K562 (cell line): ENCODE results near the gene MEIKIN. TPM values are rescaled to one million over a fixed set of nuclear protein-coding genes. Genes with fewer than 3 reads are reported as not detected.

Experiments
- ATAC-seq: fragments of 200-7000 bp; cut with Tn5 transposase; 3 replicates; pipeline ENCODE4 v1.9.1; 2020; ENCODE audit warnings: moderate library complexity
- BruUV-seq: library from RNA; stranded (reverse); fragments of 400-500 nt; replicated peaks from 2 replicates; lab custom pipeline; 2021; lab: Mats Ljungman, UMichigan
- CTCF ChIA-PET: fragments of 300-600 bp; formaldehyde crosslinking; extraction: SDS; loops from one replicate; lab custom pipeline; 2021; ENCODE audit warnings: low intra/inter-chr PET ratio; lab: Yijun Ruan, JAX
- POLR2A ChIA-PET: fragments of 300-600, 350-650 bp; sonication (Branson Sonifier 250); formaldehyde crosslinking; extraction: SDS; loops from one replicate; lab custom pipeline; 2021; ENCODE audit warnings: antibody characterized with exemption, inconsistent platforms; lab: Yijun Ruan, JAX
- DNase-seq, 4 experiments: peaks; one replicate each; pipeline versions ENCODE4 v3.0.0 to v3.0.0-alpha.2; 2011 to 2018; ENCODE audit warnings: low spot score in 3 of 4, mixed read lengths in 3 of 4; ENCODE audit errors: extremely low read depth in 1 of 4
- FAIRE-seq: peaks from 2 replicates; lab custom pipeline; 2011; peaks lifted over from hg19 to GRCh38; lab: Jason Lieb, UNC
- H2AFZ ChIP-seq: 2 replicates; pipeline ENCODE4 v1.6.0; 2011; ENCODE audit warnings: low read depth, low read length, control low read depth, inconsistent platforms
- H3K27ac ChIP-seq: fragments of 200-600 bp; 3 replicates; pipeline ENCODE4 v1.8.0; 2011; ENCODE audit warnings: low read depth, mild to moderate bottlenecking, control low read depth, inconsistent platforms, low read length, moderate library complexity, mixed read lengths; ENCODE audit errors: extremely low read depth
- H3K27me3 ChIP-seq, 2 experiments: fragments of 300-600 bp in 1 of 2; 2 replicates in 1 of 2; 3 replicates in 1 of 2; pipeline versions ENCODE4 v1.6.0 to v1.8.0; 2011; ENCODE audit warnings: inconsistent platforms in 2 of 2, low read length in 2 of 2, mild to moderate bottlenecking in 1 of 2, mixed read lengths in 1 of 2, moderate library complexity in 1 of 2; ENCODE audit not compliant: control insufficient read depth in 2 of 2, insufficient read depth in 2 of 2
- H3K36me3 ChIP-seq: fragments of 300-600 bp; 3 replicates; pipeline ENCODE4 v1.8.0; 2011; ENCODE audit warnings: mild to moderate bottlenecking, low read length, inconsistent platforms; ENCODE audit not compliant: control insufficient read depth, insufficient read depth
- H3K4me1 ChIP-seq, 2 experiments: fragments of 200-600 bp in 1 of 2; replicated peaks in 1 of 2; 2 replicates in 1 of 2; 3 replicates in 1 of 2; pipeline versions ENCODE4 v1.5.1 to v1.8.0; 2011; ENCODE audit warnings: inconsistent platforms in 2 of 2, low read length in 2 of 2, mild to moderate bottlenecking in 1 of 2, mixed read lengths in 1 of 2, moderate library complexity in 1 of 2; ENCODE audit not compliant: control insufficient read depth in 2 of 2, insufficient read depth in 2 of 2
- H3K4me2 ChIP-seq: 2 replicates; pipeline ENCODE4 v1.6.1; 2011; ENCODE audit warnings: low read length, control low read depth, inconsistent platforms, mixed read lengths; ENCODE audit not compliant: insufficient read depth
- H3K4me3 ChIP-seq: fragments of 200-600 bp; sonication (generic), shearing (Covaris generic); 2 replicates; pipeline ENCODE4 v1.5.1; 2016; ENCODE audit warnings: control low read depth, inconsistent platforms
- H3K79me2 ChIP-seq: fragments of 200-600 bp; 3 replicates; pipeline ENCODE4 v1.8.0; 2011; ENCODE audit warnings: low read length, inconsistent platforms; ENCODE audit not compliant: control insufficient read depth, insufficient read depth
- H3K9ac ChIP-seq, 2 experiments: 2 replicates each; pipeline versions ENCODE4 v1.6.0 to v1.6.1; 2011; ENCODE audit warnings: low read depth in 2 of 2, low read length in 2 of 2, control low read depth in 1 of 2, inconsistent platforms in 1 of 2, mild to moderate bottlenecking in 1 of 2, mixed read lengths in 1 of 2; ENCODE audit not compliant: insufficient read depth in 1 of 2
- H3K9me1 ChIP-seq: one replicate; pipeline ENCODE4 v1.6.0; 2011; ENCODE audit warnings: inconsistent platforms, mild to moderate bottlenecking, low read length, moderate library complexity; ENCODE audit not compliant: control insufficient read depth, insufficient read depth
- H3K9me3 ChIP-seq: replicated peaks from 2 replicates; pipeline ENCODE4 v1.5.1; 2011; ENCODE audit warnings: low read depth, low read length, inconsistent platforms; ENCODE audit not compliant: control insufficient read depth, insufficient read depth
- H4K20me1 ChIP-seq: replicated peaks from 2 replicates; pipeline ENCODE4 v1.6.1; 2011; ENCODE audit warnings: low read length, inconsistent platforms, mixed read lengths; ENCODE audit not compliant: control insufficient read depth, insufficient read depth
- JUND ChIP-seq, 2 experiments: IDR thresholded peaks; 2 replicates in 1 of 2; 3 replicates in 1 of 2; pipeline ENCODE4 v1.6.1; 2011; ENCODE audit warnings: borderline replicate concordance in 2 of 2, low read depth in 2 of 2, low read length in 2 of 2, improper control_type of control experiment in 1 of 2, missing biosample characterization in 1 of 2, missing genetic modification characterization in 1 of 2, missing genetic modification reagents in 1 of 2
- NCOA2 ChIP-seq, 2 experiments: fragments of 450-650 bp; IDR thresholded peaks; 2 replicates each; pipeline ENCODE4 v1.6.1; 2018; ENCODE audit warnings: mild to moderate bottlenecking in 2 of 2, moderate library complexity in 1 of 2; ENCODE audit not compliant: partially characterized antibody in 2 of 2
- ZNF445 ChIP-seq: fragments of 250-450 bp; sonication (Bioruptor Pico); IDR thresholded peaks from 2 replicates; pipeline ENCODE4 v1.4.0; 2020; ENCODE audit warnings: low read depth, mild to moderate bottlenecking, moderate library complexity
- ZNF717 ChIP-seq: fragments of 250-450 bp; sonication (Bioruptor Pico); IDR thresholded peaks from 2 replicates; pipeline ENCODE4 v1.5.0; 2021
- WGBS: fragments of 100-300 bp; shearing (Covaris generic); methylation state at CpG from one replicate; pipeline ENCODE4 v1.1.6; 2016; ENCODE audit warnings: low coverage, mixed read lengths; ENCODE audit not compliant: insufficient coverage; ENCODE audit errors: missing lambda C conversion rate; 5-methylcytosine and 5-hydroxymethylcytosine counted together
- in situ Hi-C: fragments of 300-500 bp; cut with MboI; formaldehyde crosslinking; loops from 4 replicates; pipeline ENCODE4 v1.15.0; 2018; ENCODE audit warnings: inconsistent platforms, mixed read lengths
- intact Hi-C: fragments of 100-400 bp; cut with micrococcal nuclease; formaldehyde crosslinking; loops from 2 replicates; pipeline ENCODE4 v1.14.2; 2022
- polyA plus RNA-seq, 8 experiments: library from polyadenylated mRNA; depleted of rRNA in 4 of 8; stranded (reverse) in 5 of 8; unstranded in 3 of 8; fragments of >200 nt; fragmentation: Nextera tagmentation in 2 of 8; fragmentation: Illumina TruSeq in 1 of 8; extraction: Ambion mirVana in 2 of 8; extraction: Trizol in 1 of 8; gene quantifications; 2 replicates each; pipeline versions ENCODE4 v1.2.1 to v1.2.3, GENCODE V29; 2011 to 2014; ENCODE audit warnings: inconsistent platforms in 1 of 8, missing spikeins in 1 of 8
- total RNA-seq, 7 experiments: library from RNA; depleted of rRNA in 6 of 7; stranded (reverse); fragments of >200 nt in 6 of 7; fragmentation: Illumina TruSeq in 2 of 7; extraction: Trizol in 2 of 7; gene quantifications; 2 replicates each; pipeline versions ENCODE4 v1.2.1 to v1.2.3, GENCODE V29; 2011 to 2021; ENCODE audit warnings: low replicate concordance in 1 of 7
- TF ChIP-seq, protein P1 (sequence below), 2 experiments: fragments of 450-650 bp in 1 of 2; sonication (generic) in 1 of 2; formaldehyde crosslinking in 1 of 2; IDR thresholded peaks in 1 of 2; conservative IDR thresholded peaks in 1 of 2; 2 replicates each; pipeline versions ENCODE4 v1.6.1 to v1.8.1; 2016 to 2023; ENCODE audit warnings: mild to moderate bottlenecking in 2 of 2, moderate library complexity in 2 of 2, inconsistent platforms in 1 of 2, missing genetic modification reagents in 1 of 2

Gene MEIKIN
- total and polyA plus RNA-seq, 9 of the 15 experiments (the other 6 are each of a cell fraction or from before 2014, with no cell fraction given) = 0.18 TPM; not detected in 8

DNA sequence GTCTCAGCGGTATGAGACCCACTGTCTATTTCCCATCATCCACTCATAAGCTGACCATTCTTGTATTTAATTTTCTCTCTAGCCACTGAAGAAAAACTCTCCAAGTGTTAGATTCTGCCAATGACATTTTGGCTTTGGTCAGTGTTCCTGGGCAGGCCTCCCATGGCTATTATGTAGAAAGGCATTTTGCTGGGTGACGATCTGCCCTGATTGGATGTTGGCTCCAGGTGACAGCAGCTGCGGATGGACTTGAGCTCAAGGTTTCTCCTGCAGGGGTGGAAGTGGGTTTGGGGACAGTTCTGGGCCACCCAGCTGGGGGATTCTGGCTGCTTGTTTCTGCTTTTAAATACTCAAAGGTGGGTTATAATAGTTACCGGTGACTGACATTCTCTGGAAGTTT is 34.4 kb upstream of the MEIKIN start:
- Histone ChIP-seq H3K4me1 (peaks cover 0 to 3% of the 10 kb centered on the region in 2 experiments; a peak in 1 of 5 replicates), H3K27me3 (peaks cover 0 to 7% of the 10 kb centered on the region in 2 experiments; a peak in 1 of 5 replicates), H3K27ac (no peak overlapping the region), H3K4me2 (no peak overlapping the region), H3K9me3 (no peaks in the 10 kb centered on the region)
- in situ Hi-C loops = no loop called here
- no TSS peak for BruUV-seq
- no peak for TF ChIP-seq NCOA2 (IDR thresholded peaks at IDR 0.05; ENCODE audit: partially characterized antibody in 2 of 2)
- TF ChIP-seq ZNF445 = no peak
- TF ChIP-seq, all 486 proteins: peak for 0
- no peak for ATAC-seq
- WGBS = 35% methylated on average over 4 of the region's 4 CpGs
- Histone ChIP-seq H3K4me3 (no peak overlapping the region), H3K9ac (no peak overlapping the region), H3K36me3 (no peaks in the 10 kb centered on the region), H3K9me1 (no peaks in the 10 kb centered on the region), H2AFZ (no peak overlapping the region), H4K20me1 (no peaks in the 10 kb centered on the region), H3K79me2 (no peaks in the 10 kb centered on the region)
- CTCF ChIA-PET = no interaction called here
- intact Hi-C loops = no loop called here
- no peak for FAIRE-seq
- no peak for DNase-seq
- POLR2A ChIA-PET = interaction anchor here (1.1 kb wide), 1 partner anchor 19 kb away, joined by 3 read pairs; no protein-coding TSS in a partner anchor

DNA sequence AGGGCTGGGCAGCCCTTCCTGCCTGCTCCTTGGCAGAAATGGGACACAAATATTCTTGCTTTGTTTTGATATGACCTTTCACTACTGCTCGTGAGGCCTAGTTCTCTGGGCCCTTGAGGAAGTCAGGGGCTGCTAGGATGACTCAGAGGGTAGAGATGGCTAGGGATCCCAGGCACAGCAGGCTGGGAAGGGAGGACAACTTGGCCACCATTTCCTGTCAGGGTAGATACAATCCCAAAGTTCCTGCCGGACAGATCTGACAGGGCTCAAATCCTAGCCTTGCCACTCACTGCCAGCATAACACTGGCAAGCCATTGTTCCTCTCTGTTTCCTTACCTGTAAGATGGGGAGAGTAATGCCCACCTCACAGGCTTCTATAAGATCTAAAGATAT is 31.7 kb upstream of the MEIKIN start:
- WGBS = 38% methylated on average over 2 of the region's 2 CpGs
- no peaks in the 10 kb centered on the region for H4K20me1 ChIP-seq
- H3K4me1 ChIP-seq = peaks cover 0 to 3% of the 10 kb centered on the region in 2 experiments; a peak in 1 of 5 replicates
- no peak overlapping the region for H3K4me2 ChIP-seq
- no TSS peak for BruUV-seq
- ChIA-PET POLR2A (no interaction called here), CTCF (no interaction called here)
- H3K79me2 ChIP-seq = no peaks in the 10 kb centered on the region
- ATAC-seq (no peak; the same call in 2 of the 3 replicates), DNase-seq (peak in 1 of 4 experiments; percentile 22), FAIRE-seq (peak; percentile 73)
- H3K9me1 ChIP-seq = no peaks in the 10 kb centered on the region
- H3K9me3 ChIP-seq = no peaks in the 10 kb centered on the region
- intact Hi-C loops (no loop called here), in situ Hi-C loops (no loop called here)
- H3K27ac ChIP-seq = no peak overlapping the region
- no peak overlapping the region for H3K9ac ChIP-seq
- peak overlapping the region; percentile 35; the same call in 1 of the 2 replicates for H2AFZ ChIP-seq
- H3K36me3 ChIP-seq = no peaks in the 10 kb centered on the region
- H3K4me3 ChIP-seq = no peak overlapping the region
- TF ChIP-seq JUND (IDR thresholded peaks at IDR 0.05; ENCODE audit: borderline replicate concordance, low read depth, low read length) (0 out of 2 replicates have a peak, but pooled peaks have one; percentile 30), JUND (tag; IDR thresholded peaks at IDR 0.05; ENCODE audit: borderline replicate concordance, low read depth, low read length) (no peak), ZNF717 (CRISPR knock-in tag) (no peak)
- TF ChIP-seq, protein P1, sequence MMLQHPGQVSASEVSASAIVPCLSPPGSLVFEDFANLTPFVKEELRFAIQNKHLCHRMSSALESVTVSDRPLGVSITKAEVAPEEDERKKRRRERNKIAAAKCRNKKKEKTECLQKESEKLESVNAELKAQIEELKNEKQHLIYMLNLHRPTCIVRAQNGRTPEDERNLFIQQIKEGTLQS (IDR thresholded peaks at IDR 0.05) = peak; percentile 23; the same call in 1 of the 2 replicates
- TF ChIP-seq, protein P1 (CRISPR knock-in tag; conservative IDR thresholded peaks at IDR 0.05) = no peak
- H3K27me3 ChIP-seq = no peaks in the 10 kb centered on the region
